Measurements from ENCODE around the gene MRPL1.
"Not testable (repeated sequence)": the region's sequence is repeated elsewhere in the genome, so short reads cannot be mapped to it uniquely, and the experiment has no call there.

MRPL1 gene

DNA sequence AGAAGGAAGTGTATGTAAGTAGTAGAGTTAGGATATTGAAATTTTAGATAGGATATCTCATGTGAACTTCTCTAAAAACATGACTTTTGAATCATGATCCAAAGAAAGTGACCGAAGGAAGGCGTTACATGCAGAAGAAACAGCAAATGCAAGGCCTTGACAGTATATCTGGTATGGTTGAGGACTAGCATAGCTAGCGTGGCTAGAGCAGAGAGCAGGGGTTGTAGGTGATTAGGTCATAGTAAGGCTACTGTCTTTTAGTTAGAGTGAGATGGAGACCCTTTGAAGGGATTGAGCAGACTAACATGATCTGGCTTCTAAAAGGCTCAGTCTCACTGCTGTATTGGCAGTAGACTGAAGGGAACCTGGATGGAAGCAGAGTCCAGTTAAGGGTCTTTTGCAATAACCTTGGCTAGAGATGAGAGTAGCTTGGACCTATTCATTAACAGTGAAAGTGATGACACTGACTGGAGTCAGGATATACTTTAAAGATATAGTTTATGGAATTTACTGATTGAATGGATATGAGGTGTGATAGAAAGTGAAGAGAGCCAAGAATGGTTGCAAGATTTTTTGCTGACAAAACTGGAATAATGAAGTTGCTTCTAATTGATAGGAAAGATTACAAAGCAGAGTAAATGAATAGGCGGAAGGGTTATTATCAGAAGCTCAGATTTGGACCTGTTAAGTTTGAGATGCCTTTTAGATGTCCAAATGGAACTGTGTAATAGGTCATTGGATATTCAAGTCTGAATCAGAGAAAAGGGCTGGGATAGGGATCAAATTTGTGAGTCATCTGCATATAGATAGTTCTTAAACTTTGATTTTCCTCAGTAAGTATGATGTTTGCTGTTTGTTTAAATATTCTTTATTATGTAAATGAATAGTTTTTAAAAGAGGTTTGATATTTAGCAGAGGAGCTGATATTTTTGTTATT is 59.8 kb downstream of the MRPL1 start:
- no peak for DNase-seq (ENCODE audit: low spot score)
- in situ Hi-C loops (cut with MboI; ENCODE audit: low pct_unique_long_range_greater_than_20kb, low sequenced_read_pairs, unreplicated experiment): no loop called here
- TF ChIP-seq, protein P1, sequence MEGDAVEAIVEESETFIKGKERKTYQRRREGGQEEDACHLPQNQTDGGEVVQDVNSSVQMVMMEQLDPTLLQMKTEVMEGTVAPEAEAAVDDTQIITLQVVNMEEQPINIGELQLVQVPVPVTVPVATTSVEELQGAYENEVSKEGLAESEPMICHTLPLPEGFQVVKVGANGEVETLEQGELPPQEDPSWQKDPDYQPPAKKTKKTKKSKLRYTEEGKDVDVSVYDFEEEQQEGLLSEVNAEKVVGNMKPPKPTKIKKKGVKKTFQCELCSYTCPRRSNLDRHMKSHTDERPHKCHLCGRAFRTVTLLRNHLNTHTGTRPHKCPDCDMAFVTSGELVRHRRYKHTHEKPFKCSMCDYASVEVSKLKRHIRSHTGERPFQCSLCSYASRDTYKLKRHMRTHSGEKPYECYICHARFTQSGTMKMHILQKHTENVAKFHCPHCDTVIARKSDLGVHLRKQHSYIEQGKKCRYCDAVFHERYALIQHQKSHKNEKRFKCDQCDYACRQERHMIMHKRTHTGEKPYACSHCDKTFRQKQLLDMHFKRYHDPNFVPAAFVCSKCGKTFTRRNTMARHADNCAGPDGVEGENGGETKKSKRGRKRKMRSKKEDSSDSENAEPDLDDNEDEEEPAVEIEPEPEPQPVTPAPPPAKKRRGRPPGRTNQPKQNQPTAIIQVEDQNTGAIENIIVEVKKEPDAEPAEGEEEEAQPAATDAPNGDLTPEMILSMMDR (IDR thresholded peaks at IDR 0.05; ENCODE audit: extremely low read depth, insufficient read depth, missing control alignments): no peak

DNA sequence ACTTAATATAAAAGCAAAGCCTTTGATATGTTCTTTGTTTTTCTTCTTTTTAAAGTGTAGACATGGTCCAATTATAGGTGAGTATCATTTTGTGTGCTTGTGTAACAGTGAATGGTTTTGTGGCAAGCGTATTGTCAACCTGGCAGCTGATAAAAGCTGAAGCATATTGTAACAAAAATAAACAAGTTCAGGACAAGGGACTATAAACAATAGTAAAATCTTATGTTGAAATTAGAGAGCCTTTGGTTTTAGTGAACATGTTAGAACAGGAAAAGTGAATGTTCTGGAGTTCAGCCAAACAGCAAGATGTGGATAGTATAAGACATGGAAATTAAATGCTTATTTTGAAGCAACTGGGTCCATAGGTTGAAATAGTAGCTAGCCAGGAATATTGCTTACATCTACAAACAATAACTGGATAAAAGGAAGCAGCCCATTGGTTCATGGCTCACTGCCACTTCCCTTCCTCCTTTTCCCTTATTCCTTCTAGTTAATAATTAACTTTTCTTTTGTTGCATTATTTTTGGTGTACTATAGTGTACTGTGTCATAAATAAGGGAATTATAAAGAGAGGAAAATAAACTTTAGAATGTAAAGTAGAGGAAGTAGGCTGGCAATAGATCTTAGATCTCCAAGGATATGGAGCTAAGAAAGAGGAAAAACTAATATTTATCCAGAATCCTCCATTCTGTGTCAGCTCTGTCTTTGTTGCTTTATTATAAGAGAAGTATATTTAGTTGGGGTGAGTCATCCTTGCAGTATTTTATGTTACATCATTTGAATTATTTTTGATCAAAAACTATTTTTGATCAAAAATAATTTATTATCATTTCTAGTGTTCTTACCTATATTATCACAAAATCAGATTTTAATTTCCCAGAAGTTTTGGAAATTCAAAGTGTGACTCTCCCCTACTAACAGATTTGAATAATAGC is 65.6 kb downstream of the MRPL1 start:
- TF ChIP-seq, protein P1 (IDR thresholded peaks at IDR 0.05; ENCODE audit: extremely low read depth, insufficient read depth, missing control alignments): no peak
- no peak for DNase-seq (ENCODE audit: low spot score)
- in situ Hi-C loops (cut with MboI; ENCODE audit: low pct_unique_long_range_greater_than_20kb, low sequenced_read_pairs, unreplicated experiment): no loop called here

DNA sequence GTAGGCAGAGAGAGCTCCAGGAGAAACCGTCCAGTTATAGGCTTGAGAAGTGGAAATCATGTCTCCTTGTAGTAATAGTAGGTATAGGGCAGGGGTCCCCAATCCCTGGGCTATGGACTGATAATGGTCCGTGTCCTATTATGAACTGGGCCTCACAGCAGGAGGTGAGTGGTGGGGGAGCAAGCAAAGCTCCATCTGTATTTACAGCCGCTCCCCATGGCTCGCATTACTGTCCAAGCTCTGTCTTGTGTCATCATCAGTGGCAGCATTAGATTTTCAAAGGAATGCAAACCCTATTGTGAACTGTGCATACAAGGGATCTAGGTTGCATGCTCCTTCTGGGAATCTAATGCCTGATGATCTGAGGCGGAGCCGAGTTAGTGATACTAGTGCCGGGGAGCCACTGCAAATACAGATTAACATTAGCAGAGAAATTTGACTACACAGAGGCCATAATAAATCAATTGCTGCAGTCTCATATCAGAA is 67.6 kb downstream of the MRPL1 start:
- TF ChIP-seq, protein P1 (IDR thresholded peaks at IDR 0.05; ENCODE audit: extremely low read depth, insufficient read depth, missing control alignments): no peak
- no peak for DNase-seq (ENCODE audit: low spot score)

GRCh38 chr4:77930876-77931275 is 68.2 kb downstream of the MRPL1 start:
- TF ChIP-seq, protein P1 (IDR thresholded peaks at IDR 0.05; ENCODE audit: extremely low read depth, insufficient read depth, missing control alignments): no peak
- in situ Hi-C loops (cut with MboI; ENCODE audit: low pct_unique_long_range_greater_than_20kb, low sequenced_read_pairs, unreplicated experiment): no loop called here
- no peak for DNase-seq (ENCODE audit: low spot score)

More for the DNA sequence above, 67.6 kb downstream of the MRPL1 start:
- in situ Hi-C loops (cut with MboI; ENCODE audit: low pct_unique_long_range_greater_than_20kb, low sequenced_read_pairs, unreplicated experiment): no loop called here

GRCh38 chr4:77931452-77932135 is 69.0 kb downstream of the MRPL1 start:
- DNase-seq (ENCODE audit: low spot score): no peak
- TF ChIP-seq, protein P1 (IDR thresholded peaks at IDR 0.05; ENCODE audit: extremely low read depth, insufficient read depth, missing control alignments): no peak
- in situ Hi-C loops (cut with MboI; ENCODE audit: low pct_unique_long_range_greater_than_20kb, low sequenced_read_pairs, unreplicated experiment): no loop called here

- TF ChIP-seq, protein P1 (IDR thresholded peaks at IDR 0.05; ENCODE audit: extremely low read depth, insufficient read depth, missing control alignments): no peak
- in situ Hi-C loops (cut with MboI; ENCODE audit: low pct_unique_long_range_greater_than_20kb, low sequenced_read_pairs, unreplicated experiment): no loop called here
- DNase-seq (ENCODE audit: low spot score): no peak
These were observed 75.9 kb downstream of the MRPL1 start for GRCh38 chr4:77938560-77938959.

GRCh38 chr4:77945929-77946328 is 83.3 kb downstream of the MRPL1 start:
- DNase-seq (ENCODE audit: low spot score); in situ Hi-C loops (cut with MboI; ENCODE audit: low pct_unique_long_range_greater_than_20kb, low sequenced_read_pairs, unreplicated experiment): not testable (repeated sequence)

Measured in GM13977 (cell line).